ENCODE results near the gene SMIM35. TPM values are rescaled to one million over a fixed set of nuclear protein-coding genes. Genes with fewer than 3 reads are reported as not detected.

SMIM35 gene
- total RNA-seq, 1 donor from 2014 or later: not detected

DNA sequence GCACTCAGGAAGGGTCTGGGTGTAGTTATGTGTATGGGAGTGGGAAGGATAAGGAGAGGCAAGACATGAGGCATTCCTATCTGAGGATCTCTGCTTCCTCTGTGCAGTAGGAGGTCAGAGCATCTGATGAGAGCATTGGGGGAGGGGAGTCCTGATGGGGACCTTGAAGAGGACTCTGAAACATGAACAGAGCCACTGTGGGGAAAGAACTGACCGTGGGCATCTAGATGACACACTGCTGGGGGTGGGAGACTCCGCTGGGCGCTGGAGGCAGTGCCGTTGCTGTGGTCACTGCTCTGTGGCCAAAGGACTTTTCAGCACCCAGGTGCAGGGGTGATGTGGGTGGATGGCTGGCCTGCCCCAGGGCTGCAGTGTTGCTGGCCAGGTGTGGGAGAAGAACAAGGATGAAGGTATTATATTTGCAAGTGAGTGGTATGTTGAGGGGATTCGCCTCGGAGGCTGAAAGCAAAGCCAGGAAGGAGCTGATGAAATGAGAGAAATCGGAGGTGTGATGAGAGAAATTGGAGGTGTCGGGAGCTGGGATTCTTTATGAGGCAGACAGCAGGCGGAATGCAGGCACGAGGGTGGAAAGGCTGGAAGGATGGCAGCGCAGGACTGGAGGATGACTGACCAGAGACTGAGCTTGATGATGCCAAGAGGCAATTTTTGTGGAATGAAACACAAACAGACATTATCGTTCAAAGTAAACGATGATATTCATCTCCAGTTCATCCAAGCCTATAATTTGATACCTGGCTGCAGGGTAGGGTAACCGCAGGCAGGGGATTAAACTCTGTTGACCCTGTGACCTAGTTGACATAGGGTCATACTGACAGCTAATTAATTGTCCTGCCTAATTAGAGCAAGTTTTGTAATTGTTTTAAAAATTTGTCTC lies 29.3 kb downstream of the SMIM35 start:
- DNase-seq: no peak

DNA sequence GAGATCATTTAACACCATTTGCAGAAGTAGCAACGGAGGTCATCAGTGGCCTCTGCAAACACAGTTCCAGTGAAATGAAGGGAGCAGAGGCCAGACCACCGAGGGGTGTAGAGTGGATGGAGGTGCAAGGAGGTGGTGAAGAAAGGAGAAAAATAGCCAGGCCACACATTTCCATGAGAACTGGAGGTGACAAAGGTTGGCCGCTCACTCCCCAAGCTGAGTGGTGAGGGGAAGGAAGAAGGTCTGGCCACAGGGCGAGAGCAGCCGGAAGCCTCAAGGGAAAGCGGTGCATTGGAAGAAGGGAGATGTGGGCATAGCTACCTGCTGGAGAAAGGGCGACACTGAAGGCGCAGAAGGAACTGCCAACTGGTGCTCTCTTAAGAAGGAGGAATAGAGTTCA lies 30.0 kb downstream of the SMIM35 start:
- no peak for DNase-seq

DNA sequence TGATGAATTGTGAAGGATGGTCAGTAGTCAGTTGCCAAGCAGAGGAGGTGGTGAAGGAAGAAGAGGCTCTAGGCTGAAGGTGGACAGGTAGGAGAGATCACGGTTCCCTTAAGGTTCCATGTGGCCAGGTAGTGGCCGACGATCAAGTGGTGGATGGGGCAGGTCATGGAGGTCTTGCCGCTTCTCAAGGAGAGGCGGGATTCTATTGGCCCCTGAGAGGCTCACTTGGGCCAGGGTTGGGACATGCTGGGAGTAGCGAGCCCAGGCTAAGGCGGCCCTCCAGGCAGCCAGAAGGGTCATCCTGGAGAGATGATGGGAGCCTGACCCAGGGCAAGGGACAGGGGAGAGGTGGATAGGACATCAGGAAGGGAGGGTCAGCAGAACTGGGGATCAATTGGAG lies 30.8 kb downstream of the SMIM35 start:
- DNase-seq: no peak

DNA sequence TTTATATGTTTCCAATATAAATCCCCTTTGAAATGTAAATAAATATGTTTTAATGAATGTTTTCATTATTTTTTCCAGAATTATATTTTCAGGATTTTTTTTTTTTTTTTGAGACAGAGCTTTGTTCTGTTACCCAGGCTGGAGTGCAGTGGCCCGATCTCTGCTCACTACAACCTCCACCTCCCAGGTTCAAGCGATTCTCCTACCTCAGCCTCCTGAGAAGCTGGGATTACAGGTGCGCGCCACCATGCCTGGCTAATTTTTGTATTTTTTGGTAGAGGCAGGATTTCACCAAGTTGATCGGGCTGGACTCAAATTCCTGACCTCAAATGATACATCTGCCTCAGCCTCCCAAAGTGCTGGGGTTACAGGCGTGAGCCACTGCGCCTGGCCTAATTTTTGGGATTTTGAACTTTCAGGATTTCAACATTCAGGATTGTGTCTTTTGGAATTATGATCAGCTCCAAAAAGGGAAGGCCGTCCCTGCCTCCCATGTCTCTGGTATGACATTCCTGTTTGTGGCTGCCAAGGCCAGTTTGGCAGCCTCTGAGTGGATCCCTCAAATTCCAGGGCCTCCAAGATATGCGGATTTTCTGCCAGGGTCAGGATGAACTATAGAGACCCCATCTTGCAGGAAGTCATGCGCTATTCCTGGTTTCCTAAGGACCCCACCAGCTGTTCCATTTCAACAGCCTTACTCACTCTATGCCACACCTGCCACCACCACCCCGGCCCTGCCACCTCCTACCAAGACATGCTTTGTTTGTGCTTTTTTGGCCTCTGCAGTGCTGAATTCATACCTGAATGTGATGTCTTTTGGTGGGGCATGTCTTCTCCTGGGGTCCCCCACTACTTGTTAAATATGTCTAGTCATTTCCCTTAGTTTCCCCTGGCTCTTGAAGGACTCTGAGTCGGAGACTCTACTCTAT lies 31.8 kb downstream of the SMIM35 start:
- DNase-seq: no peak

DNA sequence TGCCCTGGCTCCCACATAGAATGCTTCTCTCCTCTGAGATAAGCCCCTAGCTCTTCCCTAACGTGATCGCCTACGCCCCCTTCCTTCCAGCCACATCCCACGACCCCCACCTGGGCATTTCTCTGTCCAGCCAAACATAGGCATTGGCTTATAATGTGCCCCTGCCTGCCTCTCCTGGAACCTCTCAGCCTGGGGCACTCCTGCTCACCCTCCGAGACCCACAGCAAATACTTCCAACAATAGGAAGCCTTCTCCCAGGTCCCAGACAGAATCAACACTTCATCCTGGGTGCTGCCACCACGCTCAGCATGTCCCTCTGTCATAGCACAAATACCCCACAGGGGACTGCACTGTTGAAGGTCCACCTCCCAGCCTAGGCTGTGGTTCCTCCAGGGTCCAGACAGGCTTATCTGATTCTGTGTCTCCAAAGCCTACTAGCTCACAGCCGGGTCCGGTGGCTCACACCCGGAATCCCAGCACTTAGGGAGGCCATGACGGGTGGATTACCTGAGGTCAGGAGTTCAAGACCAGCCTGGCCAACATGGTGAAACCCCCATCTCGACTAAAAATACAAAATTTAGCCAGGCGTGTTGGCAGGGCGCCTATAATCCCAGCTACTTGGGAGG lies 34.1 kb downstream of the SMIM35 start:
- DNase-seq: no peak

DNA sequence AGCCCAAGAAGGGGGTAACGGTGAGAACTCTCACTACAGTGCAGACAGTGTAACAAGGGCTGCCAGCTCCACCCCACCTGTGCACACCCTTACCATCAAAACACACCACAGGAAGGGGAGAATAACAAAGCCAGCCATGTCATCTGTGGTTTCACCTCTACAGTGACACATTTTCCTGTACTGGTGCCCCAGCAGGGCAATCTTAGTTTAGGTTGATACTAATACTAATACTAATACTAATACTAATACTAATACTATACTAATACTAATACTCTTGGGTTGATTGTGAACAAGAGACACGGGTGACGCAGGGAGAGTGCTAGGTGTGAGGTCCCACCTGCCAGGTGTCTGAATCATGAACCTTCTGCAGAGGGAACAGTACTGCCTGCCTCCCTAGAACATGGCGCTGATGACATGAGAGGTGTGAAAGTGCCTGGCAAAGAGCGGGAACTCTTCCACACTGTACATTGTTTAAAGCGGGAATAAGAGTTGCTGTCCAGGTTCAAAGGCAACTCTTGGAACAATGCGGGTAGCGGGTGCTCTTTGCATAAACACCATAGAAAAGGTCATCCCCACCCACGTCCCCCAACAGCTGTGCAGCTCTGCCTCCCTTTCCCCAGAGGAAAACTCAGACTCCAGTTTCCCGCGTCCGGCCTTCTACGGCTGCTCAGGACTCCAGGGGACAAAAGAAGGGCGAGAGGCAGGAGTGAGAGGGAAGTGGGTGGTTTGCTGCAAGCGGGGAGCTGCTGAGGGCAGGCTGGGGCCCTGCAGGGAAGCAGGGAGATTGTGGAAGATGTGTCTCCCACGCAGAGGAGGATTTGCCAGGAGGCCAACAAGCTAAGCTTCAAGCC lies 34.9 kb downstream of the SMIM35 start:
- DNase-seq: no peak

DNA sequence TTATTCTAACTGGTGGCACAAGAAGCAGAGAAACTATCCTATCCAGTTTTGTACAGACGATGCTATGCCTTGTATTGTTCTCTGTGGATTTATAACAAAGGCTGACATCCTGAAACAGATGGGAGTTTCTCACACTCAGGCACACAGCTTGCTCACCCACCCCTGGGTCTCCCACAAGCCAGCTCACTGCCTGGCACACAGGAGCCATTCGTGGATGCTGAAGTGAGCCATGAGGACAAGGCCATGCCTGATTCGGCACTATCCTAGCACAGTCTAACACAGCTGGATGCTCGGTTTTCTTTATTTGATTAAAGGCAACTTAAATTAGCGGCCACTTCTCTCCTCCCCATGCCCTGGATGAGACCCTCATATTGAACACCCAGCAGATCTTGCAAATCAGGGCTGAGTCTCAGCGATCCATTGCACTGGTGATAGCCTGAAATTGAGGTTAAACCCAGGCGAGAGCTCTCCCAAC lies 35.6 kb downstream of the SMIM35 start:
- DNase-seq: no peak

DNA sequence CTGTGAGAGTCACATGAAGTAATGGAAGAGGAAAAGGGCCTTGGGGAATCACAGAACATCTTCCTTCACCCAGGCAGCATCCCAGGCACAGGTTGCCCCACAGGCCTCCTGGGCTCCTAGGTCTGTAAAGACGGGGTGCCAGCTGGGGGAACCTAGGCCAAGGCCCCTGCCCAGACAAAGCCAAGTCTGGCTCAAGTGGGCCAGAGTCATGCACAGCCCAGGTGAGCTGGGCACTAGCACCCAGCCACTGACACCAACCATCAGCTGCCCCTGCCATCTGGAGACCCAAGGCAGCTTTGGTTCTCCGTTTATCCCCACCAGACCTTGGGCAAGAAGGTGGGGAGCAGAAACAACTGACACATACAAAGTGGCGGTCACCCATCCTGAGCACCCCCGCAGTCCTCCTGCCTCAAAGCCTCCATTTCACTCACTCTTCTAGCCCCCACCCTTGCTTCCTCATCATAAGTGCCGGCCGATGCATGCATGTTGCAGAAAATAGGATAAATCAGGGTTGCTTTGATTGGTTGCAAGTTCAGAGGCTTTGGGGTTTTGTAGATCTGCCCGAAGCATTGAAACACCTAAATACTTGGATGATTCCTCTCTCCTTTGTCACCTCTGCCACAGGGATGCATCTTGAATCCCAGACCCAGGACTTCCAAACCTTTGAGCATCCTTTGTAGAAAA lies 36.4 kb downstream of the SMIM35 start:
- no peak for DNase-seq

DNA sequence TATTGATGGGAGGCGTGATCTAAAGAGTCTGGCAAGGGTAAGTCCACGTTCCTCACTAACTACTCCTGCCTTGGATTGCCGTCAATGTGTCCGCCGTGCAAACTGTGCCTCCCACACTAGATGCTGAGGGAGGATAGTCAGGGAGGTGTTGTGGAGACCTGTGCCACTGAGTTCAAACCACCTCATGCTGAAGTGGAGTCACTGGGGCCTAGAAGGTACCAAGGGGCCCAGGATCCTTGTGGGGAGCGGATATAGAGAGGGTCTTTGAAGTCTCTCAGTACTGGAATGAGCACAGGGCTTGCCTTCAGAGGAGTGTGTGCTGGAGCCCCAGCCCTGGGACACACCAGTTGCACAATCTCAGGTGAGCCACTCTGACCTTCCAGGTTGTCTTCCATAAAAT lies 37.0 kb downstream of the SMIM35 start:
- DNase-seq: no peak

DNA sequence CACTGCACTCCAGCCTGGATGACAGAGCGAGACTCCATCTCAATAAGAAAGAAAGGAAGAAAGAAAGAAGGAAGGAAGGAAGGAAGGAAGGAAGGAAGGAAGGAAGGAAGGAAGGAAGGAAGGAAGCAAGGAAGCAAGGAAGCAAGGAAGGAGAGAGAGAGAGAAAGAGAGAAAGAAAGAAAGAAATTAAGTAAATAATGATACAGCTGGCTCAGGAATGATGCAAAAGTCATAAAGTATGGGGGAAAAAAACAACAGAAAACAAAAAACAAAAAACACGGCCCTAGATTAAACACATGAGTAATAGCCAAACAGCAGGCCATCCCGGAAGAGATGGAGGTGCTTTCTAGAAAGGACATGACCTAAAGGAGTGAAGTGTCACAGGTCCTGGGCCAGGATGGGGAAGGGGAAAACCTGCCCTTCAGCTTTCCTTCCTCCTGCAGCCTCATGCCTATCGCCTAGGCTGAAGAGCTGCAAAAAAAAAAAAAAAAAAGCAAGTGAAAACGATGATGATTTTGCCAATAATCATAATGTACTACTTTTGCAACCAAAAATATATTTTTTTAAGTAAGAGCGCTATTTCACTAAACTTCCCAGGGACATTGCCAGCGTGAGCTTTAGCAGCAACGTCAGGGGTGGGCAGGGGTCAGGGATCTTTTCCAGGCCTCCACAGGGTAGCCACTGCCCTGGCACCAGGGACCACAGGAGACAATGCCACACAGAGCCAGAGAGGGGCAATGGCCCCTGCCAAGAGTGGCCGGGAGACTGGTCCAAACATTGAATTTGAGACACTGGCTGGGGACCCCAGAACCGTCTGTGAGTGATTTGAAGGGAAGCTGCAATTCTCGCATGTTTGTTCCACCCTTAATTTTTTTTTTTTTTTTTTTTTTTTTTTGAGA lies 38.0 kb downstream of the SMIM35 start:
- no peak for DNase-seq

DNA sequence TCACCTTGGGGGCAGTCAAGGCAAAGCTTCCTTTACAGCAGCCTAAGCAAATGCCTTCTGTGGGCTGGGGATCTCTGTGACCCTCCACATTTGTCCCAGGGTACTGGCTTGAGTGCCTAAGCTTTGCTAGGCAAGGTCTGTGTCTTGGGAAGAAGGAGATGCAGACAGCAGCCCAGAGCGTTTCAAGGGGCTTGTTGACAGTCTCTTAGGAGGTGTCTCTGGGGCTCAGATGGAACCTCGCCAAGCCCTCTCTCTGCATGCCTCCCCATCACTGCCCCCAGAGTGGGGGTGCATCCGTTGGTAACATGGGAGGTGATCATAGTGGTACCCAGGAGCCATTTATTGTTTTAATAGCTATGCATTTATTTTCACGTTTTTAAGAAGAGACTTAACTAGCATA lies 39.0 kb downstream of the SMIM35 start:
- DNase-seq: no peak

DNA sequence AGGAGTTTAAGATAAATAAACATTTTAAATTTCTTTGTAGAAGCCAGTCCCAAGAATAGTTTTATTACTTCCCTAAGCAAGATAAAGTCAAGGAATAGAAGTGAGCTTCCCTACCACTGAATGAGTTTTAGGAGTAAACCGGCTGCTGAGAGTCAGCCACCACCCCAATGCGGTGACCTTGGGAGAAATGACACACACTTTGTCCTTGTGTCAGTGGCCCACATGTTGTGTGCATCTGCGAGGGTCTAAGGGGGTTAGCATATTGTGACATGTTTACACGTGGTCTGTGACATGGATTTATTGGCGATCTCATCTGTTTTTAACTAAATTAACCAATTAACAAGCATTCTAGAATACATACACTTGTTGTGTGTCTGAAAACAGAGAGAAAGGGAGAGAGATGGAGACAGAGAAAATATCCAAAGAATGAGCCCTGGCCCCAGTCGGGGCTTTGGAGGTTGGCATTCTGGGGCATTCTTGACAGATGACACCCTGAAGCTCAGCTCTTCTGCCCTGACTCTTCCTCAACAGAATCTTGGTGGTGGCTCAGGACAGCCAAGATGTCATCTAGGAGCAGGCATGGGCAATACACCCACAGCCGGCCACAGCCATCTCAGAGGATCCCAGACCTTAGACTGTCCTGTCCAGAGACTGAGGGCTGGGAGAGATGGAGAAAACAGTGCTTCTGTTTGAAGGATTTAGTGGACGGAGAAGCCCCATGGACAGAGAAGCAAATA lies 39.6 kb downstream of the SMIM35 start:
- DNase-seq: no peak

DNA sequence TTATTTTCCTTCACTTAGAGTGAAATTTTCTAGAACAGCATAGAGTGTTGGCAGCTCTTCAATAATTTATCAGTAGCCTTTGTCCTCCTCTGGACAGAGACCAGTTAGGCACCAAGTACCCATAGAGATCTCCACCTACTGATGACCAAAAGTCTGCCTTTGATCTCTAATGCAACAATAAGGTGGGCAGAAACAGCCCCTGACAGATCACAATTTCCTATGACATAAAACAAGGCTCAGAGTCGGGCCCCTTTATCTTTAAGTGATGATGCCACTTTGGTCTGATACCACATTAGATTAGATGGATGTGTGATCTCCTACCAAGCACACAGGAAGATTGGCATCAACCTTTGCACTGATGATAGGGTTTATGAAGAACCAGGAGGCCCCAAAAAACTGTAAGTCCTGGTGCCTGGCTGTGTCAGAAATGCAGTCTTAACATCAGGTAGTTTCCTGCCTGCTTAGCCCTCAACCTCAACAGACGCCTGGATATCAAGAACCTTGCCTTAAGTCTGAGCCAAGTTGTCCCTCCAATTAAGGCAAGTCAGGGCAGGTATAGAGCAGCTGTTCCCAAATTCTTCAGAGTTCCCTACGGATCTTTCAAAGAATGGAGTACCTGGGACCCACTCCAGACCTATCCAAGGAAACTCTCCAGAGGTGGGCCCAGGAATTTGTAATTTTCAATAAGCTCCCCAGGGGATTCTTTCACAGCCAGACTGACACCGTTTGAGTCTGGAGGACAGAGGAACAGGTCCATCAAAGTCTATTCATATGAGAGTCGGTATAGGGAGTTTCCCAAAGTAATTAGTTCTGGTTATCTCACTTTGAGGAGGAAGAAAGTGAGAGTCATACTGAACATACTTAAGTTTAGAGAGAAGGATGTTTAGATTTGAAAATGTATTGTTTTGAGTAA lies 40.5 kb downstream of the SMIM35 start:
- DNase-seq: no peak

DNA sequence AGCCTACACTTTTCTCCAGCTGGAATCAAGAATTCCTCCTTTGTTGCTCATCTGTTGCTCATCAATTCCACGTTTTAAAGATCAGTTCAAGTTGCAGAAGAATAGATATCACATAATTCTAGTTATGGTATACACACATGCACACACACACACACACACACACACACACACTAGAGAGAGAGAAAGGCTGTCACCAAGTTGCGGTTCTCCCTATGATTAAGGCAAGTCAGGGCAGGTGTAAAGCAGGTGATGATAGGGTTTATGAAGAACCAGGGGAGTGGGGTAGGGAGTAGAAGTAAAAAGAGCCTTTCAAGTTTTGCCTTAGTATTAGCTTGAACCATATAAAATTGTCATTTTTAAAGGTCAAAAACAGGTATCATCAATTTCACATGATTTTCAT lies 41.6 kb downstream of the SMIM35 start:
- DNase-seq: no peak

DNA sequence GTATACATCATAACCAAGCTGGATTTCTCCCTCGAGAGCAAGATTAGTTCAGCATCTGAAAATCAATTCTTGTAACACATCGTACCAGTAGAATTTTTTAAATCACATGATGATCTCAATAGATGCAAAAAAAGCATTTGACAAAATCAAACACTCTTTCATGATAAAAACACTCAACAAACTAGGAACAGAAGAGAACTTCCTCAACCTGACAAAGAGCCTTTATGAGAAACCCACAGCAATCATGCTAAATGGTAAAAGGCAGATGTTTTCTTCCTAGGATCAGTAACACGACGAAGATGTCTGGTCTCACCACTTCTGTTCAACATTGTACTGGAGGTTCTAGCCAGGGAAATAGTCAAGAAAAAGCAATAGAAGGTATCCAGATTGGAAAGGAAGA lies 44.0 kb downstream of the SMIM35 start:
- DNase-seq: no peak

DNA sequence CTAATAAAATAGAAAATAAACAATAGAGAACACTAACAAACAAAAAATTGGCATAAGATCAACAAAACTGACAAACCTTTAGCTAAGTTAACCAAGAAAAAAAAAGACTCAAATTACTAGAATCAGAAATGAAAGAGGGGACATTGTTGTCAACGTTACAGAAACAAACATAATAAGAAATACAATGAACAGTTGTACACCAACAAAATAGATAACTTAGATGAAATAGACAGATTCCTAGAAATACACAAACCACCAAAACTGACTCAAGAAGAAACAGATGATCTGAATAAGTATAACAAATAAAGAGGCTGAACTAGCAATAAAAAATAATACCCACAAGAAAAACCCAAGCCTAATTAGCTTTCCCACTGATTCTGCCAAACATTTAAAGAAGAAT lies 44.6 kb downstream of the SMIM35 start:
- no peak for DNase-seq

DNA sequence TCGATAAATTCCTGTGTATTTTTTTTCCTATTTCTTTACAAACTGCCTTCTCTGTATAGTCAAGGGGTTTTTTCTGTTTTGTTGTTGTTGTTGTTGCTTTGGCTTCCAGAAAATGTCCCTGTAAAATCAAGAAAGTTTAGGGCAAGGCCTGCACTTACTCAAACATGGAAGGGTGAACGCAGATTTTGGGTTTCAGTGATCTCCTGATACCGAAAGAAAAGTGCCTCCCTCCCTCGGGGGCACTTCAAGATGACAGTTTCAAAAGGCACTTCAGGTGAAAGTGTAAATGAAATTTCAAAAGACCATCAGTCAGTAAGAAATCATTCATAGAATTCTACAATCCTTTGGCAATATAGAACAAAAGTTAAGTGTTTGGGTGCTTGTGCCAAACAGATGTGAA lies 53.3 kb downstream of the SMIM35 start:
- DNase-seq: no peak

DNA sequence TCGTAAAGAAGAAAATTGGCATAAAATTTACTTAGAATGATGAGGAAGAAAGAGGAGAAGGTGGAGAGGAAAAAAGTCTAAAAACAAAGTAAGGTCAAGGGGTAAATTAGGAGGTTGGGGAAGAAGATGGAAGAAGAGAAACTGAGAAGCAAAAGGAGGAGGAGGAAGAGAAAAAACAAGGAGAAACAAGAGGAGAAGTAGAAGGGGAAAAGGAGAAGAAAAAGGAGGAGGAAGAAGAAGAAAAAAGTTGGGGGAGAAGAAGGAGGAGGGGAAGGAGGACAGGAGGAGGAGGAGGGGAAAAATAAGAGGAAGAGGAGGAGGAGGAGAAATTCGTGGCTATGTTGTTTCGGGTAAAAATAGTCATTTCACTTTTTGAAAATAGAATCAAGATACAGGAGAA lies 58.1 kb downstream of the SMIM35 start:
- no peak for DNase-seq

DNA sequence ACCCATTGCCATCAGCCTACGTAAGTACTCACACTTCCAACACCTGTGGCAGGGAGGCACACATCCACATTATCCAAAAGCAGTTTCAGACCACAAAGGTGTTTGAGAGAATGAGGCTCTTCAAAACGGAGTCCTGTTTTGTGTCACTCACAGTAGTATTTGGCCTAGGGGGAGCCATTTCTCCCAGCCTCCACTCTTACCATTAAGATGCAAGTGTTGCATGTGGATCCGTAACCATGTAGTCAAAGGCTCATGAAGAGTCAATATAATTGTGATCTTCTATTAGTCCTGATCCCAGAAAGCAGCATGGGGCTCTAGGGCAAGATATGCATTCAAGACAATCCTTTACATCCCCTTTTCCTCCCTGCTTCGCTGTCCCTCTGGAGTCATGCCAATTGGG lies 59.1 kb downstream of the SMIM35 start:
- DNase-seq: no peak
